MCF 10A (cell line): Measurements from ENCODE around the gene DDX10. TPM values are rescaled to one million over a fixed set of nuclear protein-coding genes. Genes with fewer than 3 reads are reported as not detected.

Experiments
- BruUV-seq: library from RNA; stranded (reverse); fragments of 400-500 nt; replicated peaks from 2 replicates; lab custom pipeline; 2021; lab: Mats Ljungman, UMichigan
- CTCF ChIA-PET: fragments of 300-600 bp; sonication (Branson Sonifier 250); formaldehyde crosslinking; extraction: SDS; loops from one replicate; lab custom pipeline; 2021; ENCODE audit warnings: antibody characterized with exemption, inconsistent platforms; lab: Yijun Ruan, JAX
- POLR2A ChIA-PET: fragments of 300-600, 350-650 bp; sonication (Branson Sonifier 250); formaldehyde crosslinking; extraction: SDS; loops from one replicate; lab custom pipeline; 2020; ENCODE audit warnings: antibody characterized with exemption, inconsistent platforms; lab: Yijun Ruan, JAX
- DNase-seq: peaks from one replicate; pipeline ENCODE4 v3.0.0-alpha.2; 2018; ENCODE audit not compliant: unreplicated experiment
- H3K27ac Mint-ChIP-seq: one replicate; pipeline ENCODE4 v1.8.0; 2022; ENCODE audit warnings: mild to moderate bottlenecking, low read depth, mixed read lengths; ENCODE audit not compliant: unreplicated experiment
- H3K27me3 Mint-ChIP-seq: one replicate; pipeline ENCODE4 v1.8.0; 2022; ENCODE audit warnings: mixed read lengths; ENCODE audit not compliant: insufficient read depth, unreplicated experiment
- H3K36me3 Mint-ChIP-seq: one replicate; pipeline ENCODE4 v1.8.0; 2022; ENCODE audit warnings: mild to moderate bottlenecking, moderate library complexity, mixed read lengths; ENCODE audit not compliant: insufficient read depth, unreplicated experiment
- H3K4me1 Mint-ChIP-seq: one replicate; pipeline ENCODE4 v1.8.0; 2022; ENCODE audit warnings: mixed read lengths; ENCODE audit not compliant: insufficient read depth, unreplicated experiment
- H3K4me3 Mint-ChIP-seq: one replicate; pipeline ENCODE4 v1.8.0; 2022; ENCODE audit warnings: mild to moderate bottlenecking, moderate library complexity, mixed read lengths; ENCODE audit not compliant: unreplicated experiment
- H3K9me3 Mint-ChIP-seq: one replicate; pipeline ENCODE4 v1.8.0; 2022; ENCODE audit warnings: mixed read lengths; ENCODE audit not compliant: unreplicated experiment
- intact Hi-C: fragments of 100-400 bp; cut with micrococcal nuclease; formaldehyde crosslinking; loops from 2 replicates; pipeline ENCODE4 v1.14.1; 2022
- total RNA-seq: library from RNA; stranded (reverse); gene quantifications from 2 replicates; pipeline ENCODE4 v1.2.3, GENCODE V29; 2022
- TF ChIP-seq, protein P1 (sequence below): fragments of 200-600 bp; IDR thresholded peaks from one replicate; pipeline ENCODE4 v1.8.0; 2022; ENCODE audit warnings: antibody characterized with exemption, mild to moderate bottlenecking; ENCODE audit not compliant: unreplicated experiment

DDX10 gene
- total RNA-seq, 1 experiment from 2014 or later, result 113 TPM

DNA sequence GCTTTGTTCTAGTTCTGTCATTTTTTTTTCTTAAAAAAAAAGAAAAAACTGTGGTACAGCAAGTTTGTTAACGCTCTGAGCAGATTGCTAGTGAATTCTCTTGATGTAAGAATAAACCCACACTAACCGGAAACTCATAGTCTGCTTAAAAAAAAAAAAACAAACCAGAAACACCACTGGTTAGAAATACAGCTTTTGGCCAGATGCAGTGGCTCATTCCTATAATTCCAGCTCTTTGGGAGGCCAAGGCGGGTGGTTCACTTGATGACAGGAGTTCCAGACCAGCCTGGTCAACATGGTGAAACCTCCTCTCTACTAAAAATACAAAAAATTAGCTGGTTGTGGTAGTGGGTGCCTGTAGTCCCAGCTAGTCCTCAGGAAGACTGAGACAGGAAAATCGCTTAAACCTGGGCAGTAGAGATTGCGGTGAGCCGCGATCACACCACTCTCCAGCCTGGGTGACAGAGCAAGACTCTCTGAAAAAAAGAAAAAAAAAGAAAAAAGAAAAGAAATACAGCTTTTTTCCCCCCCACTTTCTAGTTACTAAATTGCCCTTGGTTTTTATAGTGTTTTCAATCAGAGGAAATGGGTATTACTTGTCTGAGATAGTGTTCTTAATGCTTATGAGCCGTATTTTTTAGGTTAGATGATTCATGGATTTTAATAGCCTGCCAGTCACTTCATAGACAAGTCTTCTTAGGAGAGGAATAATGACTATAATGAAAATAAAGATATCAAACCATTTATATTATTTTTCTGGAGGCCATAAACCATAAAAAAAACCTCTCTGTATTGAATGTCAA lies 222.8 kb downstream of the DDX10 start:
- Mint-ChIP-seq H3K4me3 (no peak overlapping the region), H3K9me3 (no peaks in the 10 kb centered on the region), H3K27ac (no peak overlapping the region), H3K27me3 (no peaks in the 10 kb centered on the region), H3K36me3 (no peaks in the 10 kb centered on the region), H3K4me1 (peaks cover 6% of the 10 kb centered on the region)
- TF ChIP-seq, protein P1, sequence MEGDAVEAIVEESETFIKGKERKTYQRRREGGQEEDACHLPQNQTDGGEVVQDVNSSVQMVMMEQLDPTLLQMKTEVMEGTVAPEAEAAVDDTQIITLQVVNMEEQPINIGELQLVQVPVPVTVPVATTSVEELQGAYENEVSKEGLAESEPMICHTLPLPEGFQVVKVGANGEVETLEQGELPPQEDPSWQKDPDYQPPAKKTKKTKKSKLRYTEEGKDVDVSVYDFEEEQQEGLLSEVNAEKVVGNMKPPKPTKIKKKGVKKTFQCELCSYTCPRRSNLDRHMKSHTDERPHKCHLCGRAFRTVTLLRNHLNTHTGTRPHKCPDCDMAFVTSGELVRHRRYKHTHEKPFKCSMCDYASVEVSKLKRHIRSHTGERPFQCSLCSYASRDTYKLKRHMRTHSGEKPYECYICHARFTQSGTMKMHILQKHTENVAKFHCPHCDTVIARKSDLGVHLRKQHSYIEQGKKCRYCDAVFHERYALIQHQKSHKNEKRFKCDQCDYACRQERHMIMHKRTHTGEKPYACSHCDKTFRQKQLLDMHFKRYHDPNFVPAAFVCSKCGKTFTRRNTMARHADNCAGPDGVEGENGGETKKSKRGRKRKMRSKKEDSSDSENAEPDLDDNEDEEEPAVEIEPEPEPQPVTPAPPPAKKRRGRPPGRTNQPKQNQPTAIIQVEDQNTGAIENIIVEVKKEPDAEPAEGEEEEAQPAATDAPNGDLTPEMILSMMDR, result no peak
- DNase-seq, result no peak
- CTCF ChIA-PET, result no interaction called here
- POLR2A ChIA-PET, result interaction anchor here (0.5 to 2.0 kb wide), 3 partner anchors 11 to 1205 kb away, joined by 3 to 6 read pairs (median 4); no protein-coding TSS in a partner anchor
- no TSS peak for BruUV-seq
- intact Hi-C loops, result no loop called here

DNA sequence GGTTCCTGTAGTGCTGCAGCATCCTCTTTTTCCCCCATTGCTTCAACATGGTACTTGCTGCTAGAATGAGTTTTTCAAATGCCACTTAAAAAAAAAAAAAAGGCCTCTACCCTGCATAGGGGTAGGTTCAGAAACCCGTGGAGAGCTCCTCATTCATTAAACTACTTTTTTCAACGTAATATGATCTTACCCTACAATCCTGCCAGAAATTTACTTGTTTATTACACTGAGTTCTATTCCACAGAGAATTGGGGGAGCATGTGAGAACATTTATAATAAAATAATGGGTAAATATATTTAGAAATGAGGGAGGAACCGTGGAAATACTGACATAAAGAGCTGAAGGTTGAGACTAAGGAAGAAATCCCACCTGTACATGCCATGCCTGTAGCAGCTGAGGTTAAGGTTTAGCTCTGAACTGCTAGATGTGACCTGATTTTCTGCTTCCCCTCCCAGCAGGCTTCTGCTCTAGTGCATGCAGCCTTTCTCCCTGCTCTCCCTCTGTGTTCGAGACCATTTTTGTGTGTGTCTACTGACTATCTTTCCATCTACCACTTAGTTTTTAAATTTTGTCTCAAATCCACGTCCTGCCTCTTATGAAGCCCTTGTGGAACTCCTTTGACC lies 225.7 kb downstream of the DDX10 start:
- ChIA-PET POLR2A (interaction anchor here (0.7 kb wide), 1 partner anchor 14 kb away, joined by 3 read pairs; no protein-coding TSS in a partner anchor), CTCF (interaction anchor here (1.2 kb wide), 1 partner anchor 24 kb away, joined by 4 read pairs; no protein-coding TSS in a partner anchor)
- Mint-ChIP-seq H3K27ac (no peak overlapping the region), H3K9me3 (no peaks in the 10 kb centered on the region), H3K27me3 (no peaks in the 10 kb centered on the region), H3K4me3 (no peak overlapping the region), H3K4me1 (peaks cover 8% of the 10 kb centered on the region), H3K36me3 (no peaks in the 10 kb centered on the region)
- no peak for DNase-seq
- intact Hi-C loops, result no loop called here
- TF ChIP-seq, protein P1, result no peak
- no TSS peak for BruUV-seq

DNA sequence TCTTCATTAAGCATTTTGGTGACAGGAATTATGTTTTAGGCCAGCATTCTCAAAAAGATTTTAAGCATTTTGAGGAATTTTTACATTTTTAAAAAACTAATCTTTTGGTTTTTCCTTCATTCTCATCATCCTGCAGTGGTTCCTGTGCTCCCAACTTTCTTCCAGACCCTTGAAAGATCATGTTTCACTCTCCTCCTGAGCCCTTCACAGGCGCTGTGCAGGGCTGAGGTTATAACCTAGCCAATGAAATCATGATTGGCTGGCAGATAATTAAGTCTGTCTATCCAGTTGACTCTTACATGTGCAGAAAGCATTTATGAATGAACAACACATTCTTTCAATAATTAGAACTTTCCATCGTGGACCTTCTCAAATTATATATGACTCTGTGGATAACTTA lies 226.3 kb downstream of the DDX10 start:
- ChIA-PET CTCF (no interaction called here), POLR2A (no interaction called here)
- Mint-ChIP-seq H3K27me3 (no peaks in the 10 kb centered on the region), H3K36me3 (no peaks in the 10 kb centered on the region), H3K4me1 (peaks cover 13% of the 10 kb centered on the region), H3K4me3 (no peak overlapping the region), H3K9me3 (no peaks in the 10 kb centered on the region), H3K27ac (no peak overlapping the region)
- no peak for DNase-seq
- TF ChIP-seq, protein P1, result no peak
- intact Hi-C loops, result no loop called here
- no TSS peak for BruUV-seq

DNA sequence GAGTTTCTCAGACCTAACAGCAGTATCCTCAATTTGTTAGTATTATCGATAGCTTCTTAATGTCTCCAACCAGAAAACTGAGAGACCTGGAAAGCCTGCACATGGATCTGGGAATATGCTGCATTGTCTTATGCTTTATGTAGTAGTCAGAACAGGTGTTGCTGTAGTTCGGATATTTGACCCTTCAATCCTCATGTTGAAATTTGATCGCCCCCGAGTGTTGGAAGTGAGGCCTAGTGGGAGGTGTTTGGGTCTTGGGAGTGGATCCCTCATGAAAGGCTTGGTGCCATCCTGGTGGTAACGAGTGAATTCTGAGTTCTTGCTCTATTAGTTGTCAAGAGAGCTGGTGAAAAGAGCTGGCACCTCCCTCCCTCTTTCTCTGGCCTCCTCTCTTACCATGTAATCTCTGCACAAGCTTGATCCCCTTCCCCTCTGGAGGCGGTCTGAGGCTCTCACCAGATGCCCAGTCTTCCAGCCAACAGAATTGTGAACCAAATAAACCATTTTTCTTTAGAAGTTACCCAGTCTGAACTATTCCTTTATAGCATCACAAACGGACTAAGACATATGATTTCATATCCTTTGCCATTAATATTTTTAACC lies 227.1 kb downstream of the DDX10 start:
- no peak for DNase-seq
- no peaks in the 10 kb centered on the region for H3K9me3 Mint-ChIP-seq
- BruUV-seq, result no TSS peak
- intact Hi-C loops, result no loop called here
- H3K27ac Mint-ChIP-seq, result no peak overlapping the region
- ChIA-PET POLR2A (no interaction called here), CTCF (interaction anchor here (0.5 kb wide), 1 partner anchor 1591 kb away, joined by 3 read pairs; no protein-coding TSS in a partner anchor)
- no peaks in the 10 kb centered on the region for H3K36me3 Mint-ChIP-seq
- peaks cover 15% of the 10 kb centered on the region for H3K4me1 Mint-ChIP-seq
- H3K27me3 Mint-ChIP-seq, result no peaks in the 10 kb centered on the region
- H3K4me3 Mint-ChIP-seq, result no peak overlapping the region
- TF ChIP-seq, protein P1, result no peak
